ENCODE data around the gene LPP.

Gene LPP

GRCh38 chr3:188134079-188134478 lies 19.9 kb upstream of the LPP start:
- H3K4me3 ChIP-seq (ENCODE audit: low read depth, low read length), result no peak overlapping the region
- no peak for DNase-seq (ENCODE audit: low read depth)

DNA sequence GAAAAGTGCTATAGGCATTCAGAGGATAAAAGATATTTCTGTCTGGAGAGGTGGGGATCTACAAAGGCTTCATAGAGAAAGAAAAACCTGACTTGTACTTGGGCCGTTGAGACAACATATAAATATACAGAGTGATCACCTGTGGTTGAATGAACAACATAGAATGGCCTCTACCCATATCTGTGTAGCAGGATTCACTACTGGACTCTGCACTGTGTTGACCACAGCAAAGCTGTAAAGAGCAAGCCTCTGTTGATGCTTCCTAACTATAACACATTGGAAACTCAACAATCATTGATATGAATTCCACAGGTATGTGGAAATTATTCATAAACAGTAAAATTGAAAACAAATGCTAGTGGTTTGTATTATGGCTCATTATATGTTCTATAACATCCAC lies 19.1 kb upstream of the LPP start:
- DNase-seq (ENCODE audit: low read depth), result no peak
- no peak overlapping the region for H3K4me3 ChIP-seq (ENCODE audit: low read depth, low read length)

GRCh38 chr3:188135271-188135670 lies 18.7 kb upstream of the LPP start:
- DNase-seq (ENCODE audit: low read depth), result no peak
- H3K4me3 ChIP-seq (ENCODE audit: low read depth, low read length), result no peak overlapping the region

DNA sequence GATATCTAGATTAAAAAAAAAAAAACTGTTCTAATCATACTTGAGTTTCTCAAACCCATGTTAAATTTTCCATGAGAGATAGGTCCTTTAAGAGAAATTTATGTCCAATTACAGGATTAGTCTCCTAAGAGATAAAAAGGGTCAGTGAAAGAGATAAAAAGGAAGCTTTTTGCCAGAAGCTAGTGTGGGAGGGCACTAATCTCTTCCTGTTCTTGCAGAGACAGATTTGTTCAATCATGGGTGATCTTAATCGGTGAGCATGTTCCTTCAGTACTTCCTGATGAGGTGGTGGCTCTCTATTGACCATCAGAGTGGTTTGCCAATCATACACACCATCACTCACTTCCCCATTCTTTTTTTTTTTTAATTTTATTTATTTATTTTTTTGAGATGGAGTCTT lies 16.9 kb upstream of the LPP start:
- DNase-seq (ENCODE audit: low read depth), result no peak
- no peak overlapping the region for H3K4me3 ChIP-seq (ENCODE audit: low read depth, low read length)

DNA sequence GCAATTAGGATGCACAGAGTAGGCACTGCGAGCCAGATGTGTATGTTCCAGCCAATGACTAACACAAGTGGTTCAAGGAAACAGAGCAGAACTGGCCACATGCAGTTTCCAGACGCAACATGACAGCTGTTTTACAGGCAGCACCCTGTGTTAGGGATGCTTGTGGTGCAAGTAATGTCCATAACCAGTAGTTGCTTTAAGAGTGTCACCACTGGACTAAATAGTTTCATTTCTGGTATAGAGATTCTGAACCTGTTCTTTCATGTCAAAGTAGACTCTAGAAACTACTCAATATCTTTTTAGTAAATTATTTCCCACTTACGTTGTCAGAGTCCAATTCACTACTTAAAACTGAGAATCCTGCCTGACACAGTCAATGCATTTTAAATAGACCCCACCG lies 14.5 kb upstream of the LPP start:
- no peak overlapping the region for H3K4me3 ChIP-seq (ENCODE audit: low read depth, low read length)
- no peak for DNase-seq (ENCODE audit: low read depth)

DNA sequence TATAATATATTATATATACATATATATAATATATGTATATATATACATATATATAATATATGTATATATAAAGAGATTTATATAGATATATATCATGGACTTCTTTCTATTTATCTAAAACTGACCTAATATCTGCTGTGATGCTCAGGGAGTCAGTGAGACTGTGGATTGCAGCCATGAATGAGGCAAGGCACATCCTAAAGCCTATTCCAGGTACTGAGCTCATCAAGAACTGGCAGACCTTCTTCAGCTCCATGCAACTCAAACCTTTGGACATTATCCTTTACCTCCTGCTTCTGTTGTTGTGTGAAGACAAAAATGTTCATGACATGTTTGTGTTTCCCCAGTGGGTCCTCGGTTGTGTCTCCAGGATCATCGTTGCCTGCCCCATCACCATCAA lies 7.7 kb upstream of the LPP start:
- DNase-seq (ENCODE audit: low read depth), result no peak
- H3K4me3 ChIP-seq (ENCODE audit: low read depth, low read length), result no peak overlapping the region

GRCh38 chr3:188147782-188148181 lies 6.2 kb upstream of the LPP start:
- DNase-seq (ENCODE audit: low read depth), result no peak
- no peak overlapping the region for H3K4me3 ChIP-seq (ENCODE audit: low read depth, low read length)

DNA sequence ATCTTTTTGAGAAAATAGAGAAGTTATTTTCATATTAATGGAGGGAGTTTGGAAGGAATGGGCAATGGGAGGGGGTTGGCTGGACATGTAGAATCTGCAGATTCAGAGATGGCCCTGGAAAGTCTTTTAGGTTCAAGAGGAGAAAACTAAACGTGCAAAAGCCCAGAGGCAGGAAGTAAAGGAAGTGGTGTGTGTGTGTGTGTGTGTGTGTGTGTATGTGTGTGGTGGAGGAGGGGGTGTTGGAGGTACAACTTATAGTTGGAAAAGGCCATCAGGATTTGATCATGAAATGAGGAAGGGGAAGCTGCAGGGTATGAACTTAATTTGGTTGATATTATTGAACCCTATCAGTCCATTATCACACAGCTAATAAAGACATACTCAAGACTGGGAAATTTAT lies 5.6 kb upstream of the LPP start:
- H3K4me3 ChIP-seq (ENCODE audit: low read depth, low read length), result no peak overlapping the region
- DNase-seq (ENCODE audit: low read depth), result no peak

- no peak overlapping the region for H3K4me3 ChIP-seq (ENCODE audit: low read depth, low read length)
- no peak for DNase-seq (ENCODE audit: low read depth)
These were observed 4.4 kb upstream of the LPP start for GRCh38 chr3:188149587-188149986.

DNA sequence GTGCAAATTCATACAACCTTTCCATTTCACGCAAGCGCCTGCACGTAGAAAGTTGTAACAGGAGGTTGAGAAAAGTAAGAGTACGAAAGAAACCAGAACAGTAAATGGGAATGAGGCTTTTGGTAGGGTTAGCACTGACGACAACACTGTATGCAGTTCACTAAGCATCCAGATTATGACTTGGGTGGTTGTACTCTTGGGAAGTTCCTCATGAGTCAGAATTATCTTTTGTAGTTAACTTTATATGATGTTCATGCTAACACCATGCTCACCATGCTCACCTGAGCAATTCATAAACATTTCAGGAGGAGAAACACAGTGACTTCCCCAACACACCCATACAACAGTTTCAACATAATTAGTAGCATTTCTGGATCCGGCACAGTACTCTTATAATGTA lies 3.0 kb upstream of the LPP start:
- H3K4me3 ChIP-seq (ENCODE audit: low read depth, low read length), result no peak overlapping the region
- DNase-seq (ENCODE audit: low read depth), result no peak

DNA sequence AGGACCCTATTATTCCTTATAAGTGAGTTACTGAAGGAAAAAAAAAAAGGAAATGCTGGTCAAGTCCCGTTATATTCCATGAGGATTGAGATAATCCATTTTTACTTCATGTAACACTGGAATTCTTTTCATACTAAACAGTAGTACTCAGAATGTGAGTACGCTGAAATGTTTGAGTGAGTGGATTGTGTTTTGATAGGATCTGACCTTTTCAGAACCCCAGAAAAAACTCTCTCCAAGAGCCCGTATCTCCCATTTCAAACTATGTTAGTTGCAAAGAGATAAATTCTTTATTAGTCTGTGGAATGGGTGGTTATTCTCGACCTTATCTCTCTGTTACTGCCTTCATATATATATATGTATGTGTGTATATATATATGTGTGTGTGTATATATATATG lies 2.5 kb upstream of the LPP start:
- H3K4me3 ChIP-seq (ENCODE audit: low read depth, low read length), result no peak overlapping the region
- no peak for DNase-seq (ENCODE audit: low read depth)

GRCh38 chr3:188152660-188153436 lies 1.1 kb upstream of the LPP start:
- no peak for DNase-seq (ENCODE audit: low read depth)
- H3K4me3 ChIP-seq (ENCODE audit: low read depth, low read length), result peak overlapping the region; percentile 68

GRCh38 chr3:188153437-188154013 lies 432 bp upstream of the LPP start:
- peak; percentile 93 for DNase-seq (ENCODE audit: low read depth)
- peak overlapping the region; percentile 68 for H3K4me3 ChIP-seq (ENCODE audit: low read depth, low read length)

DNA sequence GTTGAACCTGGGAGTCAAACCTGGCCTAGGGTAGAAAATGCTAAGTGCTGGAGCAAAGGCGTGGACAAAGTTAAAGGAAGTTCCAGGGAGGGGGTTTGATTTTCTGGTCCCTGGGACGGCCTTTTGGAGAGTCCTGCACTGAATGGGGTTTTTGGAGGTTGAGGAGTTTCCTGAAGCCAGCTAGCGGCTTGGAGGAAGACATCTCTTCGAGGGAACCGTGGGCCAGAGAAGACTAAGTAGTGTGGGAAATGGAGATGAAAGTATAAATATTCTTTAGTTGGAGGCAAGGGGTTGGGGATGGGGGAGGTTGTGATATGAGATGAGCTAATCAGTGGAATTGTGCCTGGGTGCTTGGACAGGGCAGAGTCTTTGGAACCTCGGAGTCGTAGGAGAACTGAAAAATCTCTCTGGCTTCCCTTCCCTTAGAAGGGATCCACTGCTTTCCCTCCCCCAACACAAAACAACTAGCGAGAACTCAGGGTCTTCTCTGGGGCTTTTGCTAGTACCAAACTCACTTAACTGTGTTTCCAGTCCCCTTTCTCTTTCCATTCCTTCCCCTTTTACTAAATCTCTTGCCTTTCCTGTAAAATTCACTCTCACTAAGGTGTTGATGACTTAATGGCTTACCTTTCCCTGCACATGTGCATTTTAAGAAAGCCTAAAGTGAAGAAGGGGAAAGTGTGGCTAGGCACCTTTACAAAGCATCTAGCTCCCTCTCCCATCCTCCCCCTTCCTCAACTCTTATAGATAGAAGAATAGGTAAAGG lies 1.0 kb downstream of the LPP start:
- DNase-seq (ENCODE audit: low read depth), result no peak
- peak overlapping the region; percentile 68 for H3K4me3 ChIP-seq (ENCODE audit: low read depth, low read length)

DNA sequence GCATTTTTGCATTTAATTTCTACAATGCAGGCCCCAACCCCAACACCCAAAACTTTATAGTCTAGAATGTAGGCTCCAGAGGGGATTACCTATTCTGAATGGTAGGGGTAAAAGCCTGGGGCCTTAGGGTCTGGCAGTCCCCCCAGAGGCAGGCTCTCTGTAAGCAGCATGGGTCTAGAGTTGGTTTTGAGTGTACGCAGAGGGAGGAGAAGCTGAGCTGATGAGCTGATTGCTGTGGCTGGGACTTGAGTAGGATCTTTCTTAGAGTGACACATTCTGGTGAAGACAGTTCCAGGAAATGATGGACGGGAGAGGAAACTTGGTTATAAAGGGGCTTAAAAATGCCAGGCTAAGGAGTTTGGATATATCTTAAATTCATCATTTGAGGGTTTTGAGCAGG lies 2.1 kb downstream of the LPP start:
- no peak overlapping the region for H3K4me3 ChIP-seq (ENCODE audit: low read depth, low read length)
- no peak for DNase-seq (ENCODE audit: low read depth)

- no peak overlapping the region for H3K4me3 ChIP-seq (ENCODE audit: low read depth, low read length)
- DNase-seq (ENCODE audit: low read depth), result no peak
These were observed 3.5 kb downstream of the LPP start for GRCh38 chr3:188157407-188157806.

- no peak overlapping the region for H3K4me3 ChIP-seq (ENCODE audit: low read depth, low read length)
- no peak for DNase-seq (ENCODE audit: low read depth)
These were observed 4.0 kb downstream of the LPP start for GRCh38 chr3:188157971-188158370.

DNA sequence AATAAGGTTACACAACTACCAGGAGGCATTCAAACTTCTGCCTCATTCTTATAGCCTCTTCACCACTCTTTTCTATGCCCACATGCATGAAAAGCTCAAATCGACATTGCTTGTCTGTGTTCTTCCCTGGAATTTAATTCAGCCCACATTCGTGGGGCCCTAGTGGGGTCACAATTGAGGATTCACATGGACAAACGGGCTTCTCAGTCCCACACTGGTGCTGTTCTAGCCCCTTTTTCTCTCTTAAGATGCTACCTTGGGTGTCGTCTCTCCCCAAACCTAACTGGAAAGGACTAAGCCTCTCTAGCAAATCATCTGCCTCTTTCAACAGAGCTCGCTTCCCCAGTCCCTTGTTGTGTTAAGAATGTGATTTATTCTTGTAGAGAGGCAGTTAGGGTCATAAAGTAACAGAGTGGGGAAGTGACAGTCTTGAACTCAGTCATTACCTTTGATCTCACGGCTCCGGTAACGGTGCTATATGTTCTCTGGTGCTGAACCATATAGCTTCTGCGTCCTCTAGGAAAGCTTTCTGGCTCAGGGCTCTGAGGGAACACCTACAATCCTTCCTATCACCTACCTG lies 4.9 kb downstream of the LPP start:
- H3K4me3 ChIP-seq (ENCODE audit: low read depth, low read length), result no peak overlapping the region
- no peak for DNase-seq (ENCODE audit: low read depth)

- H3K4me3 ChIP-seq (ENCODE audit: low read depth, low read length), result no peak overlapping the region
- DNase-seq (ENCODE audit: low read depth), result no peak
These were observed 6.8 kb downstream of the LPP start for GRCh38 chr3:188160751-188161150.

DNA sequence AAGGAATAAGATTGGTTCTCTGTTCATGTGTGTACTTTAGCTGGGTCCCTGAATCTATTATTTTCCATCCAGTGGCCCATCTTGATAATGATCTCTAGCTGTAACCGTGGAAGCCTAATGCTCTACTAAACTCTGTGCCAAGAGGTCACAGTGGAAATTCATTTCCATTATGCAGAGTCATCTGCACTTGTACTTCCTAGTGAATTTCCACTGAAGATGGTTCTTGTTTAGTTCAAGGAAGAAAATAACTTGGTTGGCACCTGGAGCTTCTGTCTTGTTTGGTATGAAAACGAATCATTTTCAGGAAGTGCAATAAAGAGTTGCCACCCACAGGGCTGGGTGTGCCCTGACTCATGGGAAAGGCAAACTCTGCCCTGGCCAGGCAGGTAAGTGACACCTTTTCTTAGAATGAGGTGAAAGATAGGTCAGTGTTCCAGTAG lies 10.3 kb downstream of the LPP start:
- no peak overlapping the region for H3K4me3 ChIP-seq (ENCODE audit: low read depth, low read length)
- no peak for DNase-seq (ENCODE audit: low read depth)

Measured in skeletal muscle cell (primary cell).